Activated CD4-positive, alpha-beta T cell treated with anti-CD3 and anti-CD28 coated beads, Interleukin-2, amount 10 ng/mL, durations not matched to agents 24 days and 14 days (primary cell): ENCODE data around the gene MGAT3. TPM values are rescaled to one million over a fixed set of nuclear protein-coding genes. Genes with fewer than 3 reads are reported as not detected.
A peak's percentile ranks its signal among the peaks of the same experiment; 100 is the strongest.

Source experiments
- DNase-seq: peaks from one replicate; pipeline ENCODE4 v3.0.0; 2022
- H3K27ac Mint-ChIP-seq: one replicate; pipeline ENCODE4 v1.8.0; 2022; ENCODE audit warnings: mild to moderate bottlenecking, mixed read lengths
- H3K27me3 Mint-ChIP-seq: one replicate; pipeline ENCODE4 v1.8.0; 2022; ENCODE audit warnings: mixed read lengths
- H3K36me3 Mint-ChIP-seq: one replicate; pipeline ENCODE4 v1.8.0; 2022; ENCODE audit warnings: low read depth, mild to moderate bottlenecking, mixed read lengths
- H3K4me1 Mint-ChIP-seq: one replicate; pipeline ENCODE4 v1.8.0; 2021; ENCODE audit warnings: mixed read lengths
- H3K4me3 Mint-ChIP-seq: one replicate; pipeline ENCODE4 v1.8.0; 2022; ENCODE audit warnings: mild to moderate bottlenecking, moderate library complexity, mixed read lengths
- H3K9me3 Mint-ChIP-seq: one replicate; pipeline ENCODE4 v1.8.0; 2021; ENCODE audit warnings: mixed read lengths
- intact Hi-C: fragments of 100-400 bp; cut with micrococcal nuclease; formaldehyde crosslinking; loops from one replicate; pipeline ENCODE4 v1.15.1; 2023
- total RNA-seq: library from RNA; stranded (reverse); gene quantifications from 2 replicates; pipeline ENCODE4 v1.2.3, GENCODE V29; 2022

The MGAT3 gene
- total RNA-seq, 1 donor from 2014 or later, result 1.9 TPM

DNA sequence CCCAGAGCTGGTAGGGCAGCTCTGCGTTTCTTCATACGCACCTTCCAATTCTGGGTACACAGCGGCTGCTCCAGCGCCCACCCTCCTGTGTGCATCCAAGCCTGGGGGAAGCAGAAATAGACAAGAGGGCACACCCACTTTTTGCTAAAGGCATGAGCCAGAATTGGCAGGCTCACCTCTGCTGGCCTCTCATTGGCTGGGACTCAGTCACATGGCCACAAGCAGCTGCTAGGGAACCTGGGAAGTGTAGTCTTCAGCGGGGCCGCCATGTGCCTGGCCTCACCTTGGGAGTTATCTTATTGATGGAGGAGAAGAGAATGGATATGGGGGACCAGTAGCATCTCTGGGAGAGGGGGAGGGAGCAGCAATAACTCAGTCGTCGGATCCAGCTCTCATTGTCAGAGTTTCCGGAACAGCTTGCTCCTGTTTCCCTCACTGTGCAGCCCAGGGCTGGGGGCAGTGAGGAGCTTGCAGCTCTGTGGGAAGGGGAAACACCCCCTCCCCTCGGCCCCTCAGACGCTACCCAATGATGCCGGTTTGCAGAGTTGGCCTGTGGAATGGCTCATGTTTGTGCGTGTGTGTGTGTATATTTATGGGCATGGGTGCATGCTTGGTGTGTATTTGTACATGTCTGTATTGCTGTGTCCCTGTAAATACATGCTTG, 33.5 kb downstream of the MGAT3 start:
- Mint-ChIP-seq H3K9me3 (no peaks in the 10 kb centered on the region), H3K27me3 (no peaks in the 10 kb centered on the region), H3K36me3 (no peaks in the 10 kb centered on the region), H3K27ac (no peak overlapping the region), H3K4me1 (peaks cover 15% of the 10 kb centered on the region), H3K4me3 (no peak overlapping the region)
- peak; percentile 93 for DNase-seq
- intact Hi-C loops, result loop anchor here (5.0 kb wide), 1 partner anchor 93 kb away; the partner anchor contains the start of gene TAB1

DNA sequence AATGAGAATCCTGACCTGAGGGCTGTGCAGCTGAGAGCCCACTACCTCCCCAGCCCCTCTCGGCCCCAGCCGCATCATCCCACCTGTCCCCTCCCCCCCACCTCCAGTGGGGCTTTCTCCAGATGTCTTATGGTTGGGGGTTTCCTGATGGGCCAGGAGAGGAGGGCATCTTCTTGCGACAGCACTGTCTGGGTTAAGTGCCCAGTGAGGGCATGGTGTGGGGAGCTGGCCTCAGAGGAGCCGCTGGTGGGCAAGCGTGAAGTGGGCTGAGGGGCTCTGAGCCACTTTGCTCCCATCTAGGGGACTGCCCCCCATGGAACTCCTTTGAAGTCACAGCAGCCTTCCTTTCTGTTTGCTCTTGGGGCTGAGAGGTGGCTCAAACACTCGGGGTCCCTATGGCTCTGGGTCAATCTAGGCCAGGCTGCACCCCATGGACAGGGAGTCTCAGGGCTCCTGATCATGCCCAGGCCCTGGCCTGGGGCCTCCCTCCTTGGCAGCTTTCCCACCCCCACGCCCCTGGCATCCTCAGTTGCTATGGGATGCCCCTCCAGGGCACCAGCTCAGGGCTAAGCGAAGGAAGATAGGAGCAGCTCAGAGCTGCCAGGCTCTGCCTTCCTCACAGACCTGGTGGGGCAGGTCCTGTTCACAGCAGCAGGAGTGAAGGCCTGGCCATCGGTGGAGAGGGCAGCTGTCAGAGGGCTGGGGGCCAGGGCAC, 34.3 kb downstream of the MGAT3 start:
- H3K36me3 Mint-ChIP-seq, result no peaks in the 10 kb centered on the region
- intact Hi-C loops, result loop anchor here (5.0 kb wide), 1 partner anchor 94 kb away; the partner anchor contains the start of gene TAB1
- no peak overlapping the region for H3K27ac Mint-ChIP-seq
- no peaks in the 10 kb centered on the region for H3K27me3 Mint-ChIP-seq
- DNase-seq, result no peak
- no peak overlapping the region for H3K4me3 Mint-ChIP-seq
- peaks cover 16% of the 10 kb centered on the region for H3K4me1 Mint-ChIP-seq
- no peaks in the 10 kb centered on the region for H3K9me3 Mint-ChIP-seq

DNA sequence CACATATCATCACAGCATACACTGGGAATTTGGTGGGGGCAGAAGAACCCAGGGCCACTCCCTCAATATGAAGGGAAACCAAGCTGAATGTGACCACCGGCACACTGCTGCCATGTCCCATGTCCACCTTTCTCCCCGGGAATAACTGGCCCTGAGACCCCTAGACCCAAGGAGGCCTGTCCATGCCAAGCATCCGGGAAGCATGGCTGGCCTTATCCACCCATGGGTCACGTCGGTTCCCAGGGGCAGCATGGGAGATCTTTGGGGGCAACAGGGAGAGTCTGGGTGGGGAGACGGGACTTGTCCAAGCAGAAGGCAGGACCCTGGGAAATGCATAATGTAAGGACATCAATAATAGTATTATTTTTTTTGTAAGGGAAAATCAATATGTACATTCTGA, 34.9 kb downstream of the MGAT3 start:
- no peaks in the 10 kb centered on the region for H3K27me3 Mint-ChIP-seq
- no peaks in the 10 kb centered on the region for H3K36me3 Mint-ChIP-seq
- no peaks in the 10 kb centered on the region for H3K9me3 Mint-ChIP-seq
- intact Hi-C loops, result loop anchor here (5.0 kb wide), 1 partner anchor 94 kb away; the partner anchor contains the start of gene TAB1
- no peak overlapping the region for H3K4me3 Mint-ChIP-seq
- no peak overlapping the region for H3K27ac Mint-ChIP-seq
- H3K4me1 Mint-ChIP-seq, result peaks cover 20% of the 10 kb centered on the region
- no peak for DNase-seq

DNA sequence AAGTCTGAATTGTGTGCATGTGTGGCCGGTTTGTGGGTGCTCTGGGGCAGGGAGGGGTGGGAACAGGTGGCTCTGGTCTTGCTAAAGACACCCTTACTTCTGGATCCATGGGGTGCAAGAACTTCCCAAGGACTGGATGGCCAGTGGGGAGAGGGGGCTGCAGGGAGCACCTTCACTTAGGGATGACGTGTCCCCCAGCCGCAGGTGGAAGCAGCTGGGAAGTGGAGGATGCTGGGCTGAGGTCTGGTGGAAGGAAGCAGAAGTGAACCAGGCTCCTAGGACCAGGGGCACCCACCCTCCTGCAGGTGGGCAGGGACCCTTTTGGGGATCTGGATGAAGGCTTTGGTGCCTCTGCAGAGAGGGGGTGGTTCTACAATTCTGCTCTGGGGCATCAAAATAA, 35.4 kb downstream of the MGAT3 start:
- intact Hi-C loops, result loop anchor here (5.0 kb wide), 1 partner anchor 95 kb away; the partner anchor contains the start of gene TAB1
- no peak for DNase-seq
- Mint-ChIP-seq H3K36me3 (no peaks in the 10 kb centered on the region), H3K4me3 (no peak overlapping the region), H3K27ac (no peak overlapping the region), H3K4me1 (peaks cover 20% of the 10 kb centered on the region), H3K27me3 (no peaks in the 10 kb centered on the region), H3K9me3 (no peaks in the 10 kb centered on the region)

DNA sequence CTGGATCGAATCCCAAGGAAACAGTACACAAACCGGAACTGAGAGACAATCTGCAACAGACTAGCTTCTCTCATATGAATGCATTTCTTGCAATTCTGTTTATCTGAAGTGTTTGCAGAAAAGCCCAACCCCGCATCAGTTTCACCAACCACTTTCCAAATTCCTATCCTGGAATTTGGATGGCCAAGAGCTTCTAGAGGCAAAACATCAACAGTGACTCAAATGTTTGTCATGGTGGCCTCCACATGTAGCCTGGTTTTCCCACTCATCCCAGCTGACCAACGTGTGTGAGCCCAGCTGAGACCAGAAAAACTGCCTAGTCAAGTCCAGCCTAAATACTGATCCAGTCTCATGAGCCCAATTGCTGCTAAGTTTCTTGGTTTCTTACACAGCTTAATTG, 36.9 kb downstream of the MGAT3 start:
- H3K36me3 Mint-ChIP-seq, result no peaks in the 10 kb centered on the region
- no peak overlapping the region for H3K4me3 Mint-ChIP-seq
- no peaks in the 10 kb centered on the region for H3K9me3 Mint-ChIP-seq
- peaks cover 20% of the 10 kb centered on the region for H3K4me1 Mint-ChIP-seq
- peaks cover 3% of the 10 kb centered on the region for H3K27me3 Mint-ChIP-seq
- intact Hi-C loops, result loop anchor here (1.0 to 5.0 kb wide), 2 partner anchors 36 to 96 kb away; partner anchors contain the start of gene TAB1
- DNase-seq, result no peak
- no peak overlapping the region for H3K27ac Mint-ChIP-seq

DNA sequence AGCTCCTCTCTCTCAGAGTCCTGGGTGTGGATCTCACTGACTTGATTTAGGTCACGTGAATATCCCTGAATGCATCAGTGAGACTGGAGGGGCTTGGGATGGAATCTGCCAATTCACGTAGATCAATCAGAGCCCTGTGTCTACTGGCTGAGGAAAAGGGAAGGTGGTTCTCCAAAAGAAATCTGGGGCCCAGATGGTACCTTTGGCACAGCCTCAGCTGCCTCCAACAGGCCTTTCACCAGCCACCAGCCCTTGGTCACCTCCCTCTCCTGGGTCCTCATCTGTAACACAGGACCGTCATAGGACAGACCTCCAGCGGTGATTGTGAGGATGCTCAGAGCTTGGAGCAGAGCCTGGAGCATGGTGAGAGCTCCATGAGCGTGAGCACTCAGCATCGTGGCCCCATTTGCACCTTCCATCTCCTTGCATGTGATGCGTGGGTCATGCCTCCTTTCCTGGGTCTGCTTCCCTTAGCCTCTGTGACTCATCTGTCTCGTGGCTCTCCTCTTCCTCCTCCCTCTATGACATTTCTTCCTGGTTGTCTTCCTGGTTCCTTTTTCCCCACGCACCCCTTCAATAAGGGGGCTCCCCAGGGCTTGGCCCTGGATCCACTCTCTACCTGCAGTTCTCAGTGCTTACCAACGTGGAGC, 37.8 kb downstream of the MGAT3 start:
- no peak overlapping the region for H3K27ac Mint-ChIP-seq

GRCh38 chr22:39496131-39496838, 39.5 kb downstream of the MGAT3 start:
- intact Hi-C loops, result loop anchor here (1.0 kb wide), 1 partner anchor 34 kb away; no protein-coding TSS in a partner anchor
- Mint-ChIP-seq H3K4me3 (no peak overlapping the region), H3K27me3 (peaks cover 3% of the 10 kb centered on the region), H3K4me1 (peaks cover 16% of the 10 kb centered on the region), H3K27ac (no peak overlapping the region), H3K36me3 (no peaks in the 10 kb centered on the region), H3K9me3 (no peaks in the 10 kb centered on the region)
- DNase-seq, result peak; percentile 88

More for the DNA sequence above, 37.8 kb downstream of the MGAT3 start:
- DNase-seq, result no peak
- Mint-ChIP-seq H3K36me3 (no peaks in the 10 kb centered on the region), H3K4me1 (peaks cover 20% of the 10 kb centered on the region), H3K9me3 (no peaks in the 10 kb centered on the region), H3K4me3 (no peak overlapping the region), H3K27me3 (peaks cover 3% of the 10 kb centered on the region)
- intact Hi-C loops, result loop anchor here (5.0 kb wide), 1 partner anchor 97 kb away; the partner anchor contains the start of gene TAB1

GRCh38 chr22:39497429-39497828, 40.6 kb downstream of the MGAT3 start:
- Mint-ChIP-seq H3K4me1 (peaks cover 22% of the 10 kb centered on the region), H3K9me3 (no peaks in the 10 kb centered on the region), H3K27me3 (peaks cover 3% of the 10 kb centered on the region), H3K27ac (no peak overlapping the region), H3K36me3 (peaks cover 3% of the 10 kb centered on the region), H3K4me3 (no peak overlapping the region)
- intact Hi-C loops, result no loop called here
- DNase-seq, result no peak

DNA sequence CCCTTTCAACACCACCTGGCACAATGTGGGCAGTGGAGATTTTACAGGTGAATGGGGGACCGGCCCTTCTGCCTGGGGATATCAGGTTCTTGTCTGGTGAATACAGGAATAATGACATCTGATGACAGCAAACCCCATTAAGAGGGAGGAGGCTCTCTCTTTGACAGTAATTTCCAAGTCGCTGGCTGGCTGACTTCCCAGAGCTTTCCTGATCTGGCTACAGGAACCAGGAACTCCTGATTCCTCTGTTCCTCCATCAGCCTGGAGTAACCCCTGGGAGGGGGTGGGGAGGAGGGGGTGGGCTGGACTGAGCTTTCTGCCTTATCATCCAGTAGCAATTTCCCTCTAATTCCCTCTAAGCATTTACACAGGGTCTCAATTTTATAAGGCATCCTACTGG, 41.6 kb downstream of the MGAT3 start:
- Mint-ChIP-seq H3K4me3 (no peak overlapping the region), H3K4me1 (peaks cover 18% of the 10 kb centered on the region), H3K9me3 (no peaks in the 10 kb centered on the region), H3K27ac (no peak overlapping the region), H3K27me3 (peaks cover 3% of the 10 kb centered on the region), H3K36me3 (peaks cover 8% of the 10 kb centered on the region)
- DNase-seq, result no peak
- intact Hi-C loops, result no loop called here

DNA sequence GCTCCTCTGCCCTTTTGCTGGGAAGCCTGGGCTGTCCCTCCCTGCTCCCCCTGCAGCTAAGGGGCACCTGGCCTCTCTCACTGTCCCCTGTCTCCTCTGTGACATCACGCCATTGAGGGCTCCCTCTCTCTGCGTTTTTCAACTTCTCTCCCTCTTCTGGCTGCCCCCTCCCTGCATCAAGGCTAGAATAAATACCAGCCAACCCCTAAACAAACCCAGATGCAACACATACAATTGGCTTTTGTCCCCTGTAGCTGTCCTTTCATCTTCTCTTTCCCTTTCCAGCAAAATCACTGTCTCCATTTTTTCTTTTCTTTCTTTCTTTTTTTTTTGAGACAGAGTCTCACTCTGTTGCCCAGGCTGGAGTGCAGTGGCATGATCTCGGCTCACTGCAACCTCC, 42.0 kb downstream of the MGAT3 start:
- Mint-ChIP-seq H3K27me3 (peaks cover 3% of the 10 kb centered on the region), H3K4me3 (no peak overlapping the region), H3K27ac (no peak overlapping the region), H3K36me3 (peaks cover 12% of the 10 kb centered on the region), H3K4me1 (peaks cover 20% of the 10 kb centered on the region), H3K9me3 (no peaks in the 10 kb centered on the region)
- intact Hi-C loops, result no loop called here
- DNase-seq, result no peak

DNA sequence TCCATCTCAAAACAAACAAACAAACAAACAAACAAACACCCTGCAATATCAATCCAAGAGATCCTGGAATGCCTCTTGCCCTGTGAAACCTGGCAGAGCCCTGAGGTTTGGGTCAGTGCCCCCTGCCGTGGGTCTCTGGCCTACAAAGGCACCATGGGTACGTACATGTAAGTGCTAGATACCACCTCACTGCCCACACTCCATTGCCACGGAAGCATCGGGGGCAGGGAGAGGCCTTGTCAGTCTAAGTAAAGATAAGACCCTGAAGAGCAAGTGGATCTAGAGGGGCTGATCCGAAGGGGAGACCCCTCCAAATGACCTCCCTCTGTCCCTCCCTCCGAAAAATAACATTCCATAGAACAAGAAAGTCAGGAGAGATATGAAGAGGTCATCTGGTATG, 43.3 kb downstream of the MGAT3 start:
- intact Hi-C loops, result loop anchor here (5.0 kb wide), 1 partner anchor 183 kb away; the partner anchor contains the start of gene RPL3

DNA sequence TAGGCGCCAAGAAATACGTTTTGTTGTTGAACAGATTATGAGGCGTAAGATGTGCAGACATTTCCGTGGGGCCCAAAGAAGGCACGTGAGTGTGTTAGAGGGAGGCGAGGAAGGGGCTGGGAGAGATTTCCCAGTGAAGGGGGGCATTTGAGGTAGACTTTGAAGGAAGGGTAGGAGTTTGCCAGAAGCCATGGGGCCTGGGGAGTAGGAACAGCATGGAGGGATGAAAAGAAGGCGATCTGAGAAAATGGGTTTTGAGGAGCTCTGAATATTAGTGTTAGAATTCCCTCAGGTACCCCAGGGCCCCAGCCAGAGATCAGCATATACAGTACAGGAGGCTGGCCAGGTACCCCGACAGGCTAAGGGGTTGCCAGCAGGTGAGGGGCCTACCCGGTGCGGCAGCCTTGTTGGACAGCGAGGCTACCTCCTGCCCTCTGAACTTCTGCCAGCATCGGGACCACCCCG, 44.9 kb downstream of the MGAT3 start:
- peak overlapping the region; percentile 98 for H3K27ac Mint-ChIP-seq
- peaks cover 36% of the 10 kb centered on the region for H3K36me3 Mint-ChIP-seq
- no peak for DNase-seq
- no peaks in the 10 kb centered on the region for H3K9me3 Mint-ChIP-seq
- H3K4me1 Mint-ChIP-seq, result peaks cover 25% of the 10 kb centered on the region
- peak overlapping the region; percentile 100 for H3K4me3 Mint-ChIP-seq
- peaks cover 3% of the 10 kb centered on the region for H3K27me3 Mint-ChIP-seq
- intact Hi-C loops, result loop anchor here (1.0 to 5.0 kb wide), 3 partner anchors 19 to 184 kb away; partner anchors contain the start of genes ATF4, RPL3 and RPS19BP1

More for the DNA sequence above, 43.3 kb downstream of the MGAT3 start:
- no peaks in the 10 kb centered on the region for H3K9me3 Mint-ChIP-seq
- H3K4me1 Mint-ChIP-seq, result peaks cover 23% of the 10 kb centered on the region
- no peak overlapping the region for H3K27ac Mint-ChIP-seq
- H3K27me3 Mint-ChIP-seq, result peaks cover 3% of the 10 kb centered on the region
- H3K36me3 Mint-ChIP-seq, result peaks cover 22% of the 10 kb centered on the region
- DNase-seq, result no peak
- H3K4me3 Mint-ChIP-seq, result no peak overlapping the region
